Putamen (tissue), 1 donor: ENCODE measurements around the gene HOXB9.

Source experiments
- DNase-seq: peaks from one replicate; pipeline ENCODE4 v3.0.0-alpha.2; 2016; ENCODE audit warnings: low spot score

HOXB9 gene

GRCh38 chr17:48626245-48627117, at the start of gene HOXB9:
Gene HOXB9 (minus strand): TSS chr17:48626358. CDS start chr17:48626269, 89 bp downstream.
- no peak for DNase-seq

- DNase-seq: no peak
Observed at GRCh38 chr17:48672340-48672739, 46.2 kb upstream of the HOXB9 start.

- peak; percentile 75 for DNase-seq
Observed at GRCh38 chr17:48671697-48672171, 45.6 kb upstream of the HOXB9 start.

- no peak for DNase-seq
Observed at GRCh38 chr17:48663134-48663924, 37.2 kb upstream of the HOXB9 start.

GRCh38 chr17:48655913-48656312, 29.8 kb upstream of the HOXB9 start:
- DNase-seq: no peak

- DNase-seq: no peak
Observed at GRCh38 chr17:48649741-48650140, 23.6 kb upstream of the HOXB9 start.

GRCh38 chr17:48647963-48648245, 21.7 kb upstream of the HOXB9 start:
- no peak for DNase-seq

GRCh38 chr17:48647103-48647962, 21.2 kb upstream of the HOXB9 start:
- DNase-seq: no peak

GRCh38 chr17:48646183-48647102, 20.3 kb upstream of the HOXB9 start:
- no peak for DNase-seq

GRCh38 chr17:48645639-48646182, 19.6 kb upstream of the HOXB9 start:
- no peak for DNase-seq

- no peak for DNase-seq
Observed at GRCh38 chr17:48644910-48645557, 18.9 kb upstream of the HOXB9 start.

- DNase-seq: no peak
Observed at GRCh38 chr17:48644159-48644558, 18.0 kb upstream of the HOXB9 start.

GRCh38 chr17:48643697-48644012, 17.5 kb upstream of the HOXB9 start:
- DNase-seq: no peak

GRCh38 chr17:48642843-48643696, 16.9 kb upstream of the HOXB9 start:
- DNase-seq: no peak

- DNase-seq: no peak
Observed at GRCh38 chr17:48642059-48642842, 16.1 kb upstream of the HOXB9 start.

GRCh38 chr17:48641541-48642058, 15.4 kb upstream of the HOXB9 start:
- no peak for DNase-seq

GRCh38 chr17:48640858-48641180, 14.7 kb upstream of the HOXB9 start:
- no peak for DNase-seq

GRCh38 chr17:48639982-48640857, 14.1 kb upstream of the HOXB9 start:
- no peak for DNase-seq
